Activated CD4-positive, alpha-beta T cell treated with anti-CD3 and anti-CD28 coated beads for 48 hours (primary cell): ENCODE results near the gene FOXD4L6.
"Not testable (repeated sequence)": the region's sequence is repeated elsewhere in the genome, so short reads cannot be mapped to it uniquely, and the experiment has no call there.

Source experiments
- DNase-seq: peaks from one replicate; pipeline ENCODE4 v3.0.0-alpha.2; 2020

The FOXD4L6 gene

GRCh38 chr9:41128581-41128980, at the start of gene FOXD4L6:
TSS of gene FOXD4L6 (minus strand) at chr9:41128681. CDS start at chr9:41128383, 298 bp downstream.
- DNase-seq, result not testable (repeated sequence)

- DNase-seq, result not testable (repeated sequence)
Observed at GRCh38 chr9:41174994-41175393, 46.5 kb upstream of the FOXD4L6 start.

- DNase-seq, result not testable (repeated sequence)
Observed at GRCh38 chr9:41150116-41150515, 21.6 kb upstream of the FOXD4L6 start.

- DNase-seq, result not testable (repeated sequence)
Observed at GRCh38 chr9:41141878-41142277, 13.4 kb upstream of the FOXD4L6 start.

- not testable (repeated sequence) for DNase-seq
Observed at GRCh38 chr9:41126746-41127446, 1.6 kb downstream of the FOXD4L6 start.

GRCh38 chr9:41125936-41126335, 2.5 kb downstream of the FOXD4L6 start:
- DNase-seq, result not testable (repeated sequence)

- not testable (repeated sequence) for DNase-seq
Observed at GRCh38 chr9:41125109-41125658, 3.3 kb downstream of the FOXD4L6 start.

- not testable (repeated sequence) for DNase-seq
Observed at GRCh38 chr9:41124250-41125108, 4.0 kb downstream of the FOXD4L6 start.

GRCh38 chr9:41123812-41124211, 4.7 kb downstream of the FOXD4L6 start:
- not testable (repeated sequence) for DNase-seq

- not testable (repeated sequence) for DNase-seq
Observed at GRCh38 chr9:41123396-41123795, 5.1 kb downstream of the FOXD4L6 start.

GRCh38 chr9:41120696-41121095, 7.8 kb downstream of the FOXD4L6 start:
- not testable (repeated sequence) for DNase-seq

GRCh38 chr9:41119719-41120118, 8.8 kb downstream of the FOXD4L6 start:
- DNase-seq, result not testable (repeated sequence)

- not testable (repeated sequence) for DNase-seq
Observed at GRCh38 chr9:41119311-41119710, 9.2 kb downstream of the FOXD4L6 start.

GRCh38 chr9:41113348-41113747, 15.1 kb downstream of the FOXD4L6 start:
- not testable (repeated sequence) for DNase-seq

GRCh38 chr9:41111414-41111813, 17.1 kb downstream of the FOXD4L6 start:
- not testable (repeated sequence) for DNase-seq

GRCh38 chr9:41110913-41111312, 17.6 kb downstream of the FOXD4L6 start:
- peak; percentile 15 for DNase-seq

- peak; percentile 23 for DNase-seq
Observed at GRCh38 chr9:41109253-41109652, 19.2 kb downstream of the FOXD4L6 start.

GRCh38 chr9:41108816-41109215, 19.7 kb downstream of the FOXD4L6 start:
- not testable (repeated sequence) for DNase-seq

- DNase-seq, result not testable (repeated sequence)
Observed at GRCh38 chr9:41106472-41107116, 21.9 kb downstream of the FOXD4L6 start.

- DNase-seq, result not testable (repeated sequence)
Observed at GRCh38 chr9:41105557-41106253, 22.8 kb downstream of the FOXD4L6 start.

- DNase-seq, result not testable (repeated sequence)
Observed at GRCh38 chr9:41104542-41104941, 23.9 kb downstream of the FOXD4L6 start.

GRCh38 chr9:41100508-41100907, 28.0 kb downstream of the FOXD4L6 start:
- not testable (repeated sequence) for DNase-seq
